Activated gamma-delta T cell treated with Interleukin-2 at 50 U/mL for 16 hours (primary cell): ENCODE results near the gene GALNT6.
"Not testable (repeated sequence)": the region's sequence is repeated elsewhere in the genome, so short reads cannot be mapped to it uniquely, and the experiment has no call there.

Source experiments
- DNase-seq: peaks from one replicate; pipeline ENCODE4 v3.0.0-alpha.2; 2020

Gene GALNT6

DNA sequence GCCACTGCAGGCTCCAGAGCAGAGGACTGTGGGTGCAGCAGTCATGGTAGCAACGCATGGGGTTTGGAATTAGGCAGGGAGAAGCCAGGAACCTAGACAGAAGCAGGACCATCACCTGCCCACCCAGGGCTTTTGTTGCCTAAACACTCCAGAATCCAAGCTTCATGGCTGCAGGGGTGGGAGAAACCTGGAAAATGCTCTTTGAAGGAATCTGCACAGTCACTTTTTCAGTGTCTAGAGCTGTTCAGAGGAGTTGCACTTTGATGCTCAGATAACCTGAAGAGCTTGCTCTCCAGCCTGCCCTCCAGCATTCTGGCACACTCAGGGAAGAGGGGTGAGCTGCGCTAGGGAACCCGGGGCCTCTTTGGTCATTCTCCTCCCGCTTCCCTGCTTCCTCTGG lies 43.1 kb downstream of the GALNT6 start:
- no peak for DNase-seq

- no peak for DNase-seq
These were observed 44.6 kb downstream of the GALNT6 start, which contains the start of gene CELA1 for GRCh38 chr12:51346581-51346980. TSS of gene CELA1 (minus strand) at chr12:51346679. CDS start at chr12:51346638, 41 bp downstream.

DNA sequence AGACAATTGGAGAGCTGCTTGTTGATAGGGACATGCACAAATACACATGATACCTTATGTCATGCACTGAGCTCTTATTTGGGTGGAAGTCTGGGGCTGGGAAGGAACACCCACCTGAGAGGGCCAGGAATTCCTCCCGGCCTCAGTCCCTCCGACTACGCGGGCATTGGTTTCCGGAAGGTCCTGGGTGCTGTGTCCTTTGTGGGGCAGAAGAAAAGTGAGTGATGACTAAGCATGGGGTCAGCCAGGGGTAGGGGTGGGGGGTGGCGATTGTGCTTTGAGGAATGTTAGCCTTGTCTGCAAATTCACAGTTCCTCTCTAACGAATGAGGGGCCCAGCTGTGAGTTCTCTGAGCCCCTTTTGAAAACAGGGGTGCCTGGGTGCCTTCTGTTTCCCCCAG lies 45.5 kb downstream of the GALNT6 start:
- no peak for DNase-seq

GRCh38 chr12:51343201-51343600 lies 48.0 kb downstream of the GALNT6 start:
- DNase-seq = no peak

DNA sequence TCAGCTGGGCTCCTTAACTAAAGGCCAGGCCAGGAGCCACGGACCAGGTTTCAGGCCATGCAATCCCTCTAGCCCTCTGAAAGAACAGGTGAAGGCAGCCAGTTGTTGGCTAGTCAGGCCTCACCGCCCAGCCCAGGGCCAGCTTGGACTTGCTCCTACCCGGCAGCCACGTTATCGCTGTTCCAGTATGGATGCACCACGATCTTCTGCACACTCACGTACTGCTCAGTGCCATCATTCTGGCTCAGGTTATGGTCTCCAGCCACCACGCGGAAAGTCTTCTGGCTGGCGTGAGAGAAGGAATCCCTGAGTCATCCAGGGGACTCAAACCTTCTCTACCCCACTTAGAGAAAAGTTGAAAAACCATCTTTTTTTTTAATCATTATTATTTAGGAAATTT lies 48.8 kb downstream of the GALNT6 start:
- DNase-seq = no peak

DNA sequence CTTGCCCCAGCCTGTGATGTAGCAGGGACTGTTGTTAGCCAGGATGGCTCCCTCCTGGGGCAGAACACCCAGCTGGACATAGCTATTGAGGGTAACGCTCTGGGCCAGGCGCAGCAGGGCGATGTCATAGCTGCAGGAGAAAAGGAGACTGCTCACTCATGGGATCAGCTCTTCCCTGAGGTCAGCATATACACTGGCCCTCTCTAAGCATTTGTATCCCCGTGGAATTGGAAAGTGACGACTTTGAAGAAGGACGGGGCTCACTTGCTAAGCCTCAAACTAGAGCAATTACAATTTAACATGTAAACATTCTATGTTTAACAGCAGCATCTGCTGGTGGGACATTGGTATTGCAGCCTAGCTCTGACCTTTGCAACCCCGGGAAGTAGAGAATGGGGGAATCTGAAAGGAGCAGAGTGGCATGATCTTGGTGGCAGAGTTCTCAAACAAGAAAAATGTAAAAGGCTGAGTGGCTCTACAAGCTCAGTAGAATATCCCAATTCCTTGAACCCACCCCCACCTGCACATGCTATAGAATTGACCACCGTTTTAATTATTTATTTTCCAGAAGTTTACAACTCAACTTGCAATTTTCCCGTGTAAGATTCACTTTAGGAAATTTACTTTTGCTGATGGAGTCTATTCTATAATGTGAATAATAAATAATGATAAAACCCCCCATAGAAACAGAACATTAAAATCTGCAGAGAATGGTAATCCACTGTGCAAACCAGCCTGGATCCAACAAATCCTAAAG lies 49.8 kb downstream of the GALNT6 start:
- peak; percentile 73 for DNase-seq

DNA sequence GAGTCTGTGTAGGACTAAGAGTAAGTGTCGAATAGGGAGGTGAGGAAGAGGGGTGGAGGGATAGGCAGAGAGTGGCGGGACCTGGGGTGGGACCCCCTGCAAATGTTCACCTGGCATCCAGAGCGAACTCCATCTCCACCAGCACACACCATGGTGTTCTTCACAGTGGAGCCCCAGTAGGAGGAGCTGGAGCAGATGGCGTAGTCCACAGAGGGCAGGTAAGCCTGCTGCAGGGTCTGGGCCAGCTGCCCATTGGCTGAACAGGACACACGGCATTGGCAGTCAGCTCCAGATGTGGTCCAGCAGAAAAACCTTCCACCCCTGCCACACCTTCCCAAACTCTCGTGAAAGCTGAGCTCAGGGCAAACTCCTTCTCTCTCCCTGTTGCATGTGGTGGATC lies 51.5 kb downstream of the GALNT6 start:
- DNase-seq = no peak

DNA sequence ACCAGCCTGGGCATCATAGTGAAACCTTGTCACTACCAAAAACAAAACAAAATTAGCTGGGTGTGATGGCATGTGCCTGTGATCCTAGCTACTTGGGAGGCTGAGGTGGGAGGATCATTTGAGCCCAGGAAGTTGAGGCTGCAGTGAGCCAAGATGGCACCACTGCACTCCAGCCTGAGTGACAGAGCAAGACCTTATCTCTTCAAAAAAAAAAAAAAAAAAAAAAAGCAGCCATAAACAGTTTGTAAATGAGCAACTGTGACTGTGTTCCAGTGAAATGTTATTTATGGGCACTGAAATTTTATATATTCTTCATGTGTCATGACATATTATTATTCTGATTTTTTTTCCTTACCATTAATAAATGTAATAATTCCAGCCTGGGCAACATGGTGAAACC lies 53.9 kb downstream of the GALNT6 start:
- not testable (repeated sequence) for DNase-seq

DNA sequence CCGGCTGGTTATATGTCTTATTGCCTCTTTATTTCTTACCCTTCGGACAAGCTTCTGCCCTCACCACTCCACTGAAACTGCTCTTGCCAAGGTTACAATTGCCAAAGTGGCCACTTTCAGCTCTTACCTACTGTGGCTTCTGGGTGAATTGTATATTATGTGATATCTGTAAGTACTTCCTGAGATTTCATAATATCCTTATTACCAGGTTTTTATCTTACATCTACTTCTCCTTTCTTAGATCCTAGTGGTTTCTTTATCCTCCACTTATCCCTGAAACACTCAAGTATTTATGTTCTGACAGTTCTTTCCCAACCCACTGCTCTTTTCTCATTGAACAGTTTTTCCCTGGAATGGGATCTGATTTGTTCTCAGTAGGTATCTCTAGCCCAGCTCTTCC lies 55.3 kb downstream of the GALNT6 start:
- no peak for DNase-seq

DNA sequence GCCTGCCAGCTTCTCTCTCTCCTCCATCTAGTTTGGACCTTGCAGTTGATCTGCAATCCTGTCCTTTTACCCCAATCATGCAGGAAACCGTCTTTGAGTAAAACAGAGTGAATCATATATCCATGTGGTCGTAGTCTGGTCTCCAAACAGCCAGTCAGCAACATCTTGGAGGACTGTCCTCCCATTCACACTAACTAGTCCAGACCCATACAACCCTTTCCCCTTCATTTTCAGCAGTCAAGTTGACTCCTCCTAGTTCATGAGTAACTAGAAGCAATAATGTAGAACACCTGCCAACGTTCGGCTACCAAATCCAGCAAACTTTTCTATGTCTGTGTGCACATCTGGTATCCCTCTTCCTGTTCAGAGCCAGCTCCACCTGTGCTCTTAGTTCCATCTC lies 56.4 kb downstream of the GALNT6 start:
- no peak for DNase-seq

DNA sequence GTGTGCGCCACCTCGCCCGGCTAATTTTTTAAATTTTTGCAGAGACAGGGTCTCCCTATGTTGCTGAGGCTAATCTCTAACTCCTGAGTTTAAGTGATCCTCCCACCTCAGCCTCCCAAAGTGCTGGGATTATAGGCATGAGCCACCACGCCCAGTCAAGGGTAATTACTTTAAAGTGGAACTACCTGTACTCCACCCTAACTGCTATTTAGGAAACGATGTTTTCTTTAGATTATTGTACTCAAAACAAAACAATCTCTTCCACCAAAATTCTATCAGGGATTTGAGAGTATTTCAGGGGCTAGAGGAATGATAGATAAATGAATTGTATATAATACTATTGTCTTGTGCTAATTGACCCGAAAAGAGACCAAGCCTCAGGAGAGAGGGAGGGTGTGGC lies 57.7 kb downstream of the GALNT6 start:
- no peak for DNase-seq

GRCh38 chr12:51330186-51330585 lies 61.0 kb downstream of the GALNT6 start:
- DNase-seq = no peak

GRCh38 chr12:51329742-51330141 lies 61.5 kb downstream of the GALNT6 start:
- DNase-seq = no peak

- no peak for DNase-seq
These were observed 62.6 kb downstream of the GALNT6 start for GRCh38 chr12:51328587-51328986.

DNA sequence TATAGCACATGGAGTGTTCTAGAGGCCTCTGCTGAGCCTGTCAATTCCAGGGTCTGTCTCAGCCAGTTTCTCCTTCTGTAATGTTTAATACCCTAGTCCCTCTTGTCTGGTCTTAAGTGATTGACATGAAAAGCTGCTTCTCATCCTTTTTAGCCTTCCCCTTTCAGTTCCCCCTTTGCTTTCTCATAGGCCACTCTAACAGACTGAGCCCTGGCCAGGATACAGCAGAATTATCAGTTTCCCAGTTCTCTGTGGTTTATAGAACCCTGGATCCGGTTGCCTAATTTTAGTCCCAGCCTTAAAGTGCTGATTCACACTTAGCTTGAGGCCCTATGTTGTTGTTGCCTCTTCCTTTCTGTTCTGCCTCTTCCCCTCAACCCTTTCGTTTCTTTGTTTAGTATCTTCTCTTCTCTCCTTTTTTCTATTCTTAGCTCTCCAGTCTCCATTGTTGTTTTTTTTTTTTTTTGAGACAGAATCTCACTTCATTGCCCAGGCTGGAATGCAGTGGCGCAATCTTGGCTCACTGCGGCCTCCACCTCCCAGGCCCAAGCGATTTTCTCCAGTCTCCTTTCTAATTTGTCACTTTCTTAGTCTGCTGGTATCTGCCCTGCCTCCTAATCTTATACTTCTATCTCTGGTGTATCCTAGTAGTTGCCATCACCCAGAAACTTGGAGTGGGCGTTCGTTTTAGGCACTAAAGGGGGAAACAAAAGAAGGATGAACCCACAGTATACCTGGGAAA lies 64.3 kb downstream of the GALNT6 start:
- no peak for DNase-seq

DNA sequence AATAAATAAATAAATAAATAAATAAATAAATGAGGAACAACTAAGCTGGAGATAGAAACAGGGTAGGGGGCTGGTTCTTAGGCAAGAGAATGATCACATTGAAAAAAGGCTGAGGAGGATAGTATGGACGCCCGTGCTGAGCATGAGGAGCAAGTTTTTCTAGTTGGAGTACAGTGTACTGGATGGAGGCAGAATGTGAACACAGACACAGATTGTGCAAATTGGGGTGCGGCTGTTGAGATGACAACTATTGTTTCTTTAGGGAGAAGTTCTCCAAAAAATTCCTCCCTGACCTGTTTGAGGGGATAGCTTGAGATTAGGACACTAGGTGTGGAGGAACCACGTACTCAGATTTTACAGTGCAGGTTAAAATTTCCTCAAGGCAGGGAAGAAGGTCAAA lies 66.3 kb downstream of the GALNT6 start:
- DNase-seq = no peak

GRCh38 chr12:51323966-51324895 lies 67.0 kb downstream of the GALNT6 start, which contains the start of gene BIN2:
TSS of gene BIN2 (minus strand) at chr12:51324174. CDS start at chr12:51324102, 72 bp downstream.
- DNase-seq = peak; percentile 82

DNA sequence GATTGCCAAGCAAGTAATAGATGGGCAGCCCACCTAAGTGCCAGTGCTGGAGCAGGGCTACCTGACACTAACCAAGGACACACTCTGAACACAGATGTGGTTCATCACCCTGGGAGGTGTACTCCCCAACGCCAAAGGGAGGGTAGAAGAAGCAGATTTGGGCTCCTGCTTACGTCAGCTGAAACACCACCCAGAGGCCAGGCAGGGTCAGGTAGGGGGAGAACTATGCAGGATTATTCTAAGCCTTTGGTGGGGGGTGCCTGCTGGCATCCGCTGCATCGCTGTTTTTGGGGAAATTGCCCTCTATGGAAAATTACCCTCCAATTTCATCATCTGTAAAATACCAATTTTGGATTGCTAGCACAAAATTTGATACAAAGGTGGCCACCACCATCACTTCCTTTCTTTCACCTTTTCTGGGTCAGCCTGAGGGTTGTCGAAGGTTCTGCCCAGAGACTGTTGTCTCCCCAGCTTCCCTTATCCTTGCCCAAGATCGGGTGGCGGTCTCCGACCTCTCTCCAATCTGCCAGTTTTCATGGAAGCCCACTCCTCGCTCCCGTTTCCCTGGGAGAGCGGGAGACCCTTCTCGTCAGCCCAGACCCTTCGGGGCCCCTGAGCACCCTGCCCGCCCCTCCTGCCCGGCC lies 67.8 kb downstream of the GALNT6 start:
- peak; percentile 53 for DNase-seq

GRCh38 chr12:51322452-51322851 lies 68.8 kb downstream of the GALNT6 start:
- DNase-seq = no peak

- DNase-seq = no peak
These were observed 69.3 kb downstream of the GALNT6 start for GRCh38 chr12:51321882-51322281.

DNA sequence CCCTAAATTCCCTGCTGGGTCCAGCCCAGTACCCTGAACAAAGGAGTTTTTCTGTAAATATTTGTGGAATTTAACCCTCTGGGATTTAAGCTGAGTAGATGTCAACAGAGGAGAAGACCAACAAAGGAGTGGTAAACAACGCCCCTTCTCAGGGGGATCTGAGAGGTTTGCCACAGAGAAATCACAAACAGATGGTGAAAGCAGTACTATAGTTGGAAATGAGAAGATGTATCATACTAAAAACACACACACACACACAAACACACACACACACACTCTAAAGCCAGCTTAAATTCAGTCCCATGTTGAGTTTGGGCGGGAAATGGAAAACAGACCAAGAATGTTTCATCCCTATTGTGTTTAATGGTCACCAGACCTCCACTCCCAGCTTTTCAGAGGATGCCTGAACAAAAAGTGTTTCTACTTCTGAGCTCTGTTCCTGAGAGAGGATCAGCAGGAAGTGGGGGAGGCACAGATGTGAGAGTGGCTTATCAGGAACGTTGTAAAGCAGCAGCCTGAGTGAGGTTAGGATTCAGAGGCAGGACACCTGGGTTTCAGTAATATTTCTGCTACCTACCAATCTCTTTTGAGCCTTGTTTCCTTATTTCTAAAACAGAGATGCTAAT lies 70.4 kb downstream of the GALNT6 start:
- peak; percentile 10 for DNase-seq

GRCh38 chr12:51320311-51320694 lies 70.9 kb downstream of the GALNT6 start:
- no peak for DNase-seq
